Endothelial cell of umbilical vein (primary cell): ENCODE measurements around the gene WNT7B. TPM values are rescaled to one million over a fixed set of nuclear protein-coding genes. Genes with fewer than 3 reads are reported as not detected.

Experiments
- BruUV-seq: library from RNA; stranded (reverse); fragments of 400-500 nt; replicated peaks from 2 replicates; lab custom pipeline; 2021; lab: Mats Ljungman, UMichigan
- CTCF ChIA-PET: fragments of 300-600, 350-600 bp; sonication (Branson Sonifier 250); formaldehyde crosslinking; loops from one replicate; lab custom pipeline; 2021; ENCODE audit warnings: antibody characterized with exemption, inconsistent platforms; lab: Charles Lee
- POLR2A ChIA-PET: fragments of 300-600, 350-600 bp; sonication (Branson Sonifier 250); formaldehyde crosslinking; loops from one replicate; lab custom pipeline; 2021; ENCODE audit warnings: antibody characterized with exemption, inconsistent platforms; lab: Charles Lee
- DNase-seq: peaks from one replicate; pipeline ENCODE4 v3.0.0-alpha.2; 2011; ENCODE audit warnings: low read depth, low spot score
- FAIRE-seq: peaks from 2 replicates; lab custom pipeline; 2011; peaks lifted over from hg19 to GRCh38; lab: Jason Lieb, UNC
- H2AFZ ChIP-seq: 2 replicates; pipeline ENCODE4 v1.6.0; 2012; ENCODE audit warnings: low read depth, low read length, control low read depth, inconsistent platforms
- H3K27ac ChIP-seq: 2 replicates; pipeline ENCODE4 v1.5.1; 2011; ENCODE audit warnings: low read depth, mild to moderate bottlenecking, control low read depth, low read length, moderate library complexity; ENCODE audit not compliant: insufficient read depth
- H3K27me3 ChIP-seq, 2 experiments: 2 replicates each; pipeline versions ENCODE4 v1.6.0 to v1.6.1; 2011; ENCODE audit warnings: low read length in 2 of 2, mixed read lengths in 1 of 2; ENCODE audit not compliant: control insufficient read depth in 2 of 2, insufficient read depth in 2 of 2
- H3K36me3 ChIP-seq, 2 experiments: 2 replicates in 1 of 2; 3 replicates in 1 of 2; pipeline ENCODE4 v1.5.1; 2011; ENCODE audit warnings: low read length in 2 of 2, mild to moderate bottlenecking in 1 of 2, moderate library complexity in 1 of 2; ENCODE audit not compliant: control insufficient read depth in 2 of 2, insufficient read depth in 2 of 2; ENCODE audit errors: extremely low read depth in 1 of 2
- H3K4me1 ChIP-seq: 3 replicates; pipeline ENCODE4 v1.5.1; 2011; ENCODE audit warnings: mild to moderate bottlenecking, low read length; ENCODE audit not compliant: control insufficient read depth, insufficient read depth; ENCODE audit errors: extremely low read depth
- H3K4me2 ChIP-seq: 2 replicates; pipeline ENCODE4 v1.6.1; 2011; ENCODE audit warnings: low read length, control low read depth, mixed read lengths; ENCODE audit not compliant: insufficient read depth
- H3K4me3 ChIP-seq, 3 experiments: fragments of 200-600 bp in 1 of 3; sonication (generic), shearing (Covaris generic) in 1 of 3; replicated peaks in 1 of 3; 2 replicates each; pipeline ENCODE4 v1.5.1; 2011 to 2016; ENCODE audit warnings: control low read depth in 3 of 3, low read length in 3 of 3, mild to moderate bottlenecking in 2 of 3, inconsistent platforms in 1 of 3, low read depth in 1 of 3, moderate library complexity in 1 of 3; ENCODE audit not compliant: insufficient read depth in 1 of 3
- H3K79me2 ChIP-seq: 2 replicates; pipeline ENCODE4 v1.6.0; 2012; ENCODE audit warnings: low read length, inconsistent platforms; ENCODE audit not compliant: control insufficient read depth, insufficient read depth
- H3K9ac ChIP-seq: replicated peaks from 2 replicates; pipeline ENCODE3; 2011; ENCODE audit warnings: low read length, control low read depth; ENCODE audit not compliant: insufficient read depth; ENCODE audit errors: extremely low read depth
- H3K9me1 ChIP-seq: replicated peaks from 3 replicates; pipeline ENCODE4 v1.6.0; 2011; ENCODE audit warnings: mild to moderate bottlenecking, low read length; ENCODE audit not compliant: control insufficient read depth, insufficient read depth; ENCODE audit errors: extremely low read depth
- H3K9me3 ChIP-seq: replicated peaks from 2 replicates; pipeline ENCODE4 v1.5.1; 2012; ENCODE audit warnings: low read length, inconsistent platforms; ENCODE audit not compliant: control insufficient read depth, insufficient read depth
- H4K20me1 ChIP-seq: replicated peaks from 2 replicates; pipeline ENCODE3; 2011; ENCODE audit warnings: mild to moderate bottlenecking, low read length; ENCODE audit not compliant: control insufficient read depth, insufficient read depth; ENCODE audit errors: extremely low read depth
- EZH2 ChIP-seq: IDR thresholded peaks from 2 replicates; pipeline ENCODE4 v1.6.1; 2012; ENCODE audit warnings: borderline replicate concordance, low read depth, mild to moderate bottlenecking, moderate library complexity, low read length, inconsistent platforms; ENCODE audit not compliant: severe bottlenecking
- FOS ChIP-seq: IDR thresholded peaks from 2 replicates; pipeline ENCODE4 v1.6.1; 2011; ENCODE audit warnings: mild to moderate bottlenecking, low read length, moderate library complexity, borderline replicate concordance; ENCODE audit not compliant: insufficient read depth
- GATA2 ChIP-seq: IDR thresholded peaks from 2 replicates; pipeline ENCODE4 v1.7.0; 2011; ENCODE audit warnings: low read depth, mild to moderate bottlenecking, moderate library complexity, mixed read lengths, low read length; ENCODE audit not compliant: insufficient read length, insufficient read depth
- JUN ChIP-seq: IDR thresholded peaks from 2 replicates; pipeline ENCODE4 v1.6.1; 2011; ENCODE audit warnings: borderline replicate concordance, low read depth; ENCODE audit not compliant: insufficient read length, insufficient read depth
- MYC ChIP-seq: IDR thresholded peaks from one replicate; pipeline ENCODE4 v1.6.1; 2011; ENCODE audit warnings: mild to moderate bottlenecking, low read depth, low read length
- POLR2A ChIP-seq: IDR thresholded peaks from 2 replicates; pipeline ENCODE4 v1.6.1; 2012; ENCODE audit warnings: low read depth, mild to moderate bottlenecking, control low read depth, low read length
- POLR2AphosphoS5 ChIP-seq: IDR thresholded peaks from 2 replicates; pipeline ENCODE4 v1.6.1; 2012; ENCODE audit warnings: low read depth, mild to moderate bottlenecking, control low read depth, low read length, moderate library complexity; ENCODE audit not compliant: insufficient read depth
- dilution Hi-C: fragments of 300-500 bp; cut with MboI; formaldehyde crosslinking; loops from one replicate; pipeline ENCODE4 v1.15.0; 2019; ENCODE audit warnings: low sequenced_read_pairs; ENCODE audit not compliant: extremely low pct_ligation_motif_present
- intact Hi-C: fragments of 100-400 bp; cut with micrococcal nuclease; formaldehyde crosslinking; loops from one replicate; pipeline ENCODE4 v1.10.0; 2022
- polyA plus RNA-seq, 4 experiments: library from polyadenylated mRNA; depleted of rRNA in 3 of 4; stranded (reverse) in 3 of 4; unstranded in 1 of 4; fragments of >200 nt; gene quantifications; 2 replicates each; pipeline versions ENCODE4 v1.2.1 to v1.2.3, GENCODE V29; 2011 to 2012; ENCODE audit warnings: missing spikeins in 1 of 4
- total RNA-seq: library from RNA; stranded (reverse); gene quantifications from 2 replicates; pipeline ENCODE4 v1.2.3, GENCODE V29; 2021
- TF ChIP-seq, protein P1 (sequence below), 2 donors: IDR thresholded peaks; 1 replicate in 1 of 2; 2 replicates in 1 of 2; pipeline ENCODE4 v1.5.1; 2011; ENCODE audit warnings: low read length in 2 of 2, mild to moderate bottlenecking in 2 of 2, moderate library complexity in 2 of 2, control low read depth in 1 of 2, inconsistent platforms in 1 of 2, low read depth in 1 of 2; ENCODE audit not compliant: insufficient read depth in 1 of 2; ENCODE audit errors: extremely low read depth in 1 of 2
- TF ChIP-seq, protein P2 (sequence below): IDR thresholded peaks from 2 replicates; pipeline ENCODE4 v1.6.1; 2011; ENCODE audit not compliant: insufficient read depth, insufficient read length

The WNT7B gene
- total and polyA plus RNA-seq, 2 donors (not counting 3 experiments of a cell fraction or from before 2014, with no cell fraction given) = not detected

DNA sequence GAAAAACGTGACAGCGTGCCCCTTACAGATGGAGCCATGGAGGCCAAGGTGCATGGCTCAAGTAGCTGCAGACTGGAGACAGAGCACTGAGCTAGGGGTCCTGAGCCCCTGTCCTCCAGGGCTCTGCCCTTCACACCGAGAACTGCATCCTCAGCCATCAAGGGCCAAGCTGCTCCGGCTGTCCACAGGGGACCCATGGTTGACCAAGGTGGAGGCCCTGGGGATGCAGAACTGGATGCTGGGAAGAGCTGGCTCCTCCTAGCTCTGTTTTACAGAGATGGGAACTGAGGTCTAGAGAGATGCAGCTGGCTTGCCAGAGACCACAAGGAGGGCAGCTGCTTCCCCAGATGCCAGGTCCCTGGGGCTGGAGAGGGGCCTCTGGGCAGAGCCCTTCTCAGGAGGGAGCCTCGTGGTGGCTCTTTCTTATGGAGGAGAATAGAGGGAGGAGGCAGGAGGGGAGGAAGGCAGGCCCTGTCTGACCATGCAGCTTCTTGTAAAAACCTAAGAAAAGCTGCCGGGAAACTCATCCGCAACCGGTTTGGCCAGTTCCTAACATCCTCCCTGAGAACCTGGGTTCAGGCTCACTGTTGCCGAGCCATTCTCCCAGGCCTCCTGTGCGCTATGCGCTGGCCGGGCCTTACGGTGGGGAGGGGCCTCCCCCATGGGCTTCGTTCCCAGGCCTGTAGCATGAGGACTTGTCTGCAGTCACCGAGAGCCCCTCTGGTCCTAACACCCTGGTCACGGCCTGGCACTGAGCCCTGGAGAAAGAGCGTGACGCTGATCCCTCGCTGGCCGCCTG, 80.6 kb downstream of the WNT7B start:
- ChIA-PET CTCF (no interaction called here), POLR2A (no interaction called here)
- H3K9ac ChIP-seq = no peak overlapping the region
- H3K27me3 ChIP-seq = peaks cover 2% of the 10 kb centered on the region in 2 experiments
- no peak overlapping the region for H3K4me3 ChIP-seq
- no peaks in the 10 kb centered on the region for H3K79me2 ChIP-seq
- H3K4me1 ChIP-seq = no peaks in the 10 kb centered on the region
- no peak overlapping the region for H3K27ac ChIP-seq
- no peak overlapping the region for H2AFZ ChIP-seq
- no peaks in the 10 kb centered on the region for H3K9me3 ChIP-seq
- H3K4me2 ChIP-seq = no peak overlapping the region
- FAIRE-seq = no peak
- no peaks in the 10 kb centered on the region for H3K9me1 ChIP-seq
- H3K36me3 ChIP-seq = no peaks in the 10 kb centered on the region
- intact Hi-C loops = no loop called here
- no TSS peak for BruUV-seq
- no peak for DNase-seq
- no peaks in the 10 kb centered on the region for H4K20me1 ChIP-seq
- TF ChIP-seq FOS = no peak
- TF ChIP-seq EZH2 = no peak
- no peak for TF ChIP-seq JUN
- TF ChIP-seq POLR2A = no peak
- TF ChIP-seq GATA2 = no peak
- TF ChIP-seq, protein P1, sequence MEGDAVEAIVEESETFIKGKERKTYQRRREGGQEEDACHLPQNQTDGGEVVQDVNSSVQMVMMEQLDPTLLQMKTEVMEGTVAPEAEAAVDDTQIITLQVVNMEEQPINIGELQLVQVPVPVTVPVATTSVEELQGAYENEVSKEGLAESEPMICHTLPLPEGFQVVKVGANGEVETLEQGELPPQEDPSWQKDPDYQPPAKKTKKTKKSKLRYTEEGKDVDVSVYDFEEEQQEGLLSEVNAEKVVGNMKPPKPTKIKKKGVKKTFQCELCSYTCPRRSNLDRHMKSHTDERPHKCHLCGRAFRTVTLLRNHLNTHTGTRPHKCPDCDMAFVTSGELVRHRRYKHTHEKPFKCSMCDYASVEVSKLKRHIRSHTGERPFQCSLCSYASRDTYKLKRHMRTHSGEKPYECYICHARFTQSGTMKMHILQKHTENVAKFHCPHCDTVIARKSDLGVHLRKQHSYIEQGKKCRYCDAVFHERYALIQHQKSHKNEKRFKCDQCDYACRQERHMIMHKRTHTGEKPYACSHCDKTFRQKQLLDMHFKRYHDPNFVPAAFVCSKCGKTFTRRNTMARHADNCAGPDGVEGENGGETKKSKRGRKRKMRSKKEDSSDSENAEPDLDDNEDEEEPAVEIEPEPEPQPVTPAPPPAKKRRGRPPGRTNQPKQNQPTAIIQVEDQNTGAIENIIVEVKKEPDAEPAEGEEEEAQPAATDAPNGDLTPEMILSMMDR (IDR thresholded peaks at IDR 0.05; ENCODE audit: extremely low read depth in 1 of 2, insufficient read depth in 1 of 2, low read depth in 1 of 2, low read length in 2 of 2) = no peak
- no peak for TF ChIP-seq MYC
- no peak for TF ChIP-seq POLR2AphosphoS5
- TF ChIP-seq, protein P2, sequence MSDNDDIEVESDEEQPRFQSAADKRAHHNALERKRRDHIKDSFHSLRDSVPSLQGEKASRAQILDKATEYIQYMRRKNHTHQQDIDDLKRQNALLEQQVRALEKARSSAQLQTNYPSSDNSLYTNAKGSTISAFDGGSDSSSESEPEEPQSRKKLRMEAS = no peak
- dilution Hi-C loops = no loop called here
